CD1c-positive myeloid dendritic cell (primary cell): Measurements from ENCODE around the gene KHDRBS2.
A peak's percentile ranks its signal among the peaks of the same experiment; 100 is the strongest.

Experiments
- DNase-seq: peaks from one replicate; pipeline ENCODE4 v3.0.0-alpha.2; 2016; ENCODE audit errors: extremely low spot score

Gene KHDRBS2

DNA sequence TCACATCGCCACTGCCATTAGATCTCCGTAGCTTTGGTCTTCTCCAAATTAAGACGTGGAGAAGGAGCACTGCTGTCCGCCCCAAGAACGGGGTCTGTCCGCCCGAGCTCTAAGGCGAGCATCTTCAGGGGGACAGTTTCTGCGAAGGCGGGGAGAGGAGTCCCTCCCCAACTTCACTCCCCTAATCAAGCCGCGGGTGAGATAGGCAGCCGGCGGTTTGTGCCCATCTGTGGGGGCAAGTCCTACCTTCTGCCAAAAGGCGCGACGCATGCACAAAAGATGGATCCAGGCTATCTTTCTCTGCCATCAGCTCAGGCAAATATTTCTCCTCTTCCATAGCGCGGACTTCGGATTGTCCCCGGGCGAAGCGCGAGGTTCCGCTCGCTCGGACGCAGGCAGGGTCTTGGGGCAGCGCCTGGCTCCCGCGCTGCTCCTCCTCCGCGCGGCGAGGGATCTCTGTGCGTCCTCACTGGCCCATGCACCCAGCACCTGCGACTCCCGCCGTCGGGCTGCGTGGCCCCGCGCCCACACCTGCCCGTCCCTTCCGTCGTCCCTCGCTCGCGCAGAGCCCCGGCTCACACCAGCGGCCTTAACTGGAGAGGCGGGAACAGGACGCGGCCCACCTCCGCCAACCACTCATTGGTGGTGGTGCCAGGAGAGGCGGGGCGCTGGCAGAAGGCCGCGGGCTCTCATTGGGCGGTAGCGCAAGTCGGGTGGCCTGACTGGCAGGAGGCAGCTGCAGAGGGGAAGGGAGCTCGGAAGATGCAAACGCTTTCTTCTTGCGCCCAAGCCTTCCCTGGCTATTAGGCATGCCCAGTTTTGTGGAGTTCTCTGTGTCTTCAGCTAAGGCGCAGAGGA is at the start of gene KHDRBS2:
Gene KHDRBS2 (minus strand): TSS at position 614 of the 858 bp plus-strand sequence.
- DNase-seq, result peak; percentile 86

DNA sequence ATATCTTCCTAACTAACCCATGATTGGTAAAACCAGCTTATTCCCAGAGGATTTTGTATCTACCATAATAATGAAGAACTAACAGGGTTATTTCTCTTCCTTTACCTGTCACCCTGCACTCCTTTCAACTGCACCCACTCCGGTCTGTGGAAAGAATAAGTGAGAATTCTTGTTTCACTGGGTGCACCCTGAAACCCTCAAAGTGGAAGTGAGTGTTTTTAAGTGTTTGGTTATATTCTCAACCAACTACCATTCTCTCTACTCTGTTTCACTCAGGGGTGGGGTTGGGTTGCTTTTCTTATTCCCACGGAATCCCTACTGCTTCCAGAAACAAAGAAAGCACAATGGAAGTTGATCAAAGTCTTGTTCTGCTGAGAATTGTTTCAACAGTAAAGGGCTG is 42.6 kb upstream of the KHDRBS2 start:
- no peak for DNase-seq

DNA sequence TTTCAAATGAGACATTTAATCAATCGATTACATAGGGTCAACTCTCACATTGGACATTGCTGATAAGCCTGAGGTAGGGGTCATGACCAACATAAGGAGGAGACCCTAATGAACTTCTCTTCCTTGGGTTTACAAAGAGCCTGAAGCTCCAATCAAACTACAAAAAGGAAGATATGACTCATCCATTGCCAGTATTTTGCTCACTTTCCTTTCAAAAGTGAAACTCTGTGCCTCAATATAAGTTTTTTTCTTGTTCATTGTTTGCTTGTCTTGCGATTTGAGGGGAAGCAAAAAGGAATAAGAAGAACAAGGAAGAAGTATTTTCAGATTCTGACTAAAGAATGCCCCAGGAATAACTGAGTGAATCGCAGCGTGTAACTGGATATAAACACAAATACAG is 38.8 kb upstream of the KHDRBS2 start:
- DNase-seq, result no peak

DNA sequence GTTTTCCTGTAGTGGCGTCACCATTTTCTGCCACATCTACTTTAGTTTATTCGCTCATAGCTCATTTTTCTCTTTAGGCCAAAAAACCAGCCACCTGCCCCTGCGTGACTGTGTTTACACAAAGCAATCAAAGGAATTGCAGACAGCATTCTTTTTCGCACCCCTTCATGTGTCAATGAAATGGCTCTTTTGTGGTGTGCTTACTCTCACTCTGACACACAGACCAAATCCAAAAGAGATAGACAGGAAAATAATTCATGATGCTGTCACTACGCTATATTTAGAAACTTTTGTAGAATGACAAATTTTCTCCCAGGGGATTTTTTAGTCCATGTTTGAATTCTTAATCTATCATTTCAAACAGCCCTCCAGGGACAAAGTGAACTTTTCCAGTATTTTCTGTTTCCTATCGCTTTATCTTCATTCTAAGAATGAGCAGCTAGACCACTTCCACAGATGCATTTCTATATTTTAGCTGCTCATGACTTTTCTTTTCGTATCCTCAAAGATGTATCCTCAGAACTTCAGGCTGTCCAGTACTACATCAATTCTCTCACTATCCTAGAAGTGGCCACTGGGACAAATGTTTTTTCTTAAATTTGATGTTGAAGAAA is 37.9 kb upstream of the KHDRBS2 start:
- no peak for DNase-seq

DNA sequence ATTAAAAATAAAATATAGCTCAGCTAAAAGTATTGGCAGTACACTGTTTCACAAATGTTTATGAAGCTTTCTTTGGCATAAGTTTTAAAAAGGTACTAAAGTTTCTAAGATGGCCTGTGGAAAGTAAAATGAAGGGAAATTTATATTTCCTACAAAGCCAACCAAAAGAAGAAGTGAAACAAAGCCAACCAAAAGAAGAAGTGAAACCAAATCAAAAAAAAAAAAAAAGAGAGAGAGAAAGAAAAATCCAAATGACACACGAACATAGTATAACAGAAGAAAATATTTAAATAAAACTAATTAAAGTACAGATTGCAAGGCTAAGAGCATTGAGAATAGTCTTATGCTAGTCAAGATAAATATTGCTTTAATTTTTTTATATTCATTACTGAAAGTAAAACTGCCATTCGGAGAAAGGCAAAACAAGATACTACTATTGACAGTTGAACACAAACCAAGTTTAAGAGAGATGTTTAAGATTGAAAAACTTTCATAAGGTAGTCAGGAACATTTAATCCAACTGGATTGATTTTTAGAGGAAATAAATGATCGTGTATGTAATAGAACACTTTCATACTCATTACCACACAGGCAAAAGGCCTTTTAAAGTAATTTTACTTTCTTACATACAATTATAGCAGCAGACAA is 12.8 kb upstream of the KHDRBS2 start:
- peak; percentile 66 for DNase-seq

GRCh38 chr6:62296541-62296940 is 10.5 kb upstream of the KHDRBS2 start:
- no peak for DNase-seq

DNA sequence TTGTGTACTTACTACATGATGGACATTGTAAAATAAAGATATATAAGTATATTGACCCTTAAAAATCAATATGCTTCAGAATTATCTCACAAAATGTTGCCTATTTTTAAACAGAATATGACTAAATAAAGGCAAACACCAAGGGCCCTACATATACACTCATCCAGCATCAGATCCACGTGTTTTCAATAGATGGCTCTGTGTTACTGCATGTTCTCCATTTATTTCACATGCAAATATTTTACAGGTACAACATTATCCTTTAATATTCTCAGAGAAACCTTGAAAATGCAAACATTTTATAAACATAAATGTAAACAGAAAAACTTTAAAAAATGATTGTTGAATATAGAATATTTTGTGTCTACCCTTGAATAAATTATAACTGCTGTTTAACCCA is 2.9 kb upstream of the KHDRBS2 start:
- no peak for DNase-seq

- DNase-seq, result no peak
Measured at GRCh38 chr6:62288562-62288961, 2.5 kb upstream of the KHDRBS2 start.

DNA sequence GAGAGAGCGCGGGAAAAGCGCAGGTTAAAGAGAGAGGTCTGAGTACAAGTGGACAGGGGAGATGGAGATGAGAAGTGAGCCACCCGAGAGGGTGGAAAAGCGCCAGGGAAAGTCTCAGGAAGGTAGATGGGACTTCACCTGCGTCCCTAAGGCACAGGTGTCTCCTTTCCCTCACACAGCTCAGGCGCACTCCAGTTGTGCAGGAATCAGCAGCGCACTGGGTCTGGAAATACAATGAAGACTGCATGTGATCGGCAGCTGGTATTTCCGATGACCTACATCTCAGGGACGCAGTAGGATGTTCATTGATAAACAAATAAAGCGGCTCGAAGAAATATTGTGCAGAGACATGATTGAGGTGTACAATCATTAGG is 432 bp upstream of the KHDRBS2 start:
- DNase-seq, result no peak

DNA sequence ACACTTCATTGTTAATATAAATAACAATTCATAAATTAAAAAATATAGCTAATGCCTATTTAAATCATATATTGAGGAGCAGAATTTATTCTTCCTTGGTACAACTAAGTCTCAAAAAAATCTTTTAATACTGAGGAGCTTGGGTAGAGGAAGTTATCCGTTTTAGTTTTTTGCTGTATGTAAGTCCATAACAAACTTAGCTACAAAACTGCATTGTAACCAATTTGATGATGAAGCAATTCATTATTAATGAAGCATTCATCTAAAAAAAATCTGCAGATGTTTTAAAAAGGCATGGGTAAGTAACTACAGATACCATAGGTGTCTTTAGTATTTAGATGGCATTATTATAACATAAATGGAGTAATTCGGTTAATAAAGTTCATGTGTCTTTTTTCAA is 1.3 kb downstream of the KHDRBS2 start:
- DNase-seq, result no peak

- peak; percentile 54 for DNase-seq
Measured at GRCh38 chr6:62283796-62284411, 2.1 kb downstream of the KHDRBS2 start.

DNA sequence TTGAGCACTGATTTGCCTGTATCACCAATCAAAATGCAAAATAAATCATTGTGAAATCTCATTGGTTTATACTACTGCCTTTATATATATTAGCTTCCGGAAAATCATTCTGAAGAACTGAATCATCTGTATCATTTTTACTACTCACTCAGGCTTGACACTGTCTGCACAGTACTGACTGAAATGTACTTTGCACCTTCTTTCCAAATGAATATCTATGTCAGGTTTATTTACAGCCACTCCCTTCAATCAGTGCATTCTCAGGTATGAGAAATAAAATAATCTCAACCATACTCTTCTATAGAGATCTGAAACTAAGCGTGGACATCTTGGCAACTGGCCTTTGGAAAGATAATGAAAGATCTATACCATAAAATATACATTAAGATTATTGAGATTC is 2.7 kb downstream of the KHDRBS2 start:
- DNase-seq, result no peak

DNA sequence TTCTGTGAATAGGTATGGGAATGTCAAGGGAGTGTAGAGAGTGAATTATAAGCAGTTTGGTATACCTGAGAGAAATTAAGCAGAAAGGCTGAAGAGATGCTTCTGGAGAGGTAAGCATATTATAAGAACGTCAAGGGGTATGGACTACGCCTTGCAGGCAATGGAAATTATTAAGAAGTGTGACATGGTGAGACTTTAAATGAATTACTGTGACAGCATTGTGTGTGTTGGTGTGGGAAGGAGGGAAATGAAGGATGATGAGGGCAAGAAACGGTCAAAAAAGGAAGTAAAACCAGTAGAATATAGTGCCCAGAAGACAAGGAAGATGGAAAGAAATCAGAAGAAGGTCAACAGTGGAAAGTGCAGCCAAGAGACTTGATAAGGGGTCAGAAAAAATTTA is 5.9 kb downstream of the KHDRBS2 start:
- no peak for DNase-seq

GRCh38 chr6:62272114-62272513 is 13.9 kb downstream of the KHDRBS2 start:
- no peak for DNase-seq

GRCh38 chr6:62265906-62266525 is 20.0 kb downstream of the KHDRBS2 start:
- DNase-seq, result no peak

DNA sequence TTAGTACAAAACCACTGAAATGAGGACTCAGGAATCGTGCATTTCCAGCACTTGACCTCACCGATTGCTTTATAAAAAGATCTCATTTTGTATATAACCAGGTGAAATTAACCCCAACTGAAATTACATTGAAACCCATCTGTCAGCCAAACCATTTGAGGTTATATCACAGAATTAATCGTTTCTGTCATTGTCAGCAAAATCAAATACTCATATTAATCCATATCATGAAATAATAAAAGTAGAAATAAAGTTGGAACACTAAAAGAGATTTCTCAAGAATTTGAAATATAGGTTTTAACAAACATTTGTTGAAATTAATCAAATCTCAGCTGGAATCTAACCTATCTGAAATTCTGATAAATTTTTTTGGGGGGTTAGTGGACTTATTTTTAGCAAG is 23.7 kb downstream of the KHDRBS2 start:
- no peak for DNase-seq

DNA sequence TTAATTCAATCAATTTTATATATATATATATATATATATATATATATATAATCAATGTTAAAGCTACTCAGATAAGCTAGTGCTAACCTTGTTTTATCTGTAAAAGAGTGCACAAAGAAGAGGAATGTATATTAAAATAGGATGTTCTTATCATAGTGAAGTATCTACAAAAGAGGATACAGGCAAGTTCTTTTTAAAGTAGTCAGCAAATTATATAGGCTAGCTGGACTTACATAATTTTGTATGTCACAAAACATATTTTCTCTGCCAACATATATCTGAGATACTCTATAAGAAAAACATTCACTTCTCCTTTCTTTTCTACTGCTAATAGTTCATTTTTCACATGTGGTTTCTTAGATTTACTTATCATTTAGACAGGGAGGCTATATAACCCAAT is 39.9 kb downstream of the KHDRBS2 start:
- no peak for DNase-seq

GRCh38 chr6:62236784-62237183 is 49.2 kb downstream of the KHDRBS2 start:
- DNase-seq, result no peak

DNA sequence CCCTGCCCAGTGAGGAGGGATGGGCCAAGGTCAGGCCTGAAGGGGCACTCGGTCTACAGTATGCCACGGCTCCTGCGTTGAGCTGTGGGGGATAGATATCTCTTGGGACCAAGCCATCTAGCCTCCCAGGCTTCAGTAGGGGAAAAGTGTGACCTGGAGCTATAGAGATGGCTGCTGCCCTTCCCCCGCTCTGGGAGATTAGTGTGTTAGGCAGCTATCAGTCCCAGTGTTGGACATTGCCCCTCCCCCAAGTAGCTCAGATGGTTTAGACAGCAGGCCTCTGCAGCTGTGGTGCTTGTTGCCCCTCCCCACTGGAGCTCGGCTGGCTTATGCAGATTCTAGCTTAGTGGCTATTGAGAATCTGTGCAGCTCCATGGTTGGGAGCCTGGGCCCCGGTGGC is 56.8 kb downstream of the KHDRBS2 start:
- no peak for DNase-seq

DNA sequence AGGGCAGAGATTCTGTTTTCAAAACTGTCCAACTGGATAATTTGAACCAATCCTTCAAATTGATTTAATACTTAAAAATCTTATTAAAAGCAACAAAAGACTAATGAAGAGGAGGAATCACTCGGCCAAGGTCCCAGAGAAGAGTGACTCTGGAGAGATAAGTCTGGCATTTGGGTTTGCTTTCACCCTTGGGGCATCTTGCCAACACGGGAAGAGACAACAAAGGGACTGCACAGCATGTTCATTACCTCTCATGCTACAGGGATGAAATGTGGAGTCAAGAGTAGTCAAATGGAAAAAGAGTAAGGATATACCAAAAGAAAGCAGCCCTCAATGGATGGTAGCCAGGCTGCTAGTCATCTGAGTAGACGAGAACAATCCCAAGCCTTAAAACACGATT is 68.2 kb downstream of the KHDRBS2 start:
- DNase-seq, result no peak

GRCh38 chr6:62202078-62202477 is 83.9 kb downstream of the KHDRBS2 start:
- DNase-seq, result no peak

DNA sequence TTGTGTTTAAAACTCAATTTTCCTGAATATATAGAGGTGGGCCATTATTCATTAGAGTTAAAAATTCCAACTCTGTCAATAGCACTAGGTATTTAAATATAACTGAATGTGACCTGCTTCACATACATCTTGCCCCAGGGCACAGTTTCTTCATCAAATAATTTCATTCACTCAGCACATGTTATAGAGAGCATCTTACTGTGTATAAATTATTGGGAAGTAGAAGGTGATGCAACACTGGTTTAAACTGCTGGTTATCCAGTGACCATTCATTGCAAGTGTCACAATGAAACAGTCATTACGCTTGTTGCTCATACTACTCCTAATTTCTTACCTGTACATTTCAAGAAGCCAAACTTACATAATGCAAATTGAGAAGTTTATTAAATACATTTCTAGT is 93.4 kb downstream of the KHDRBS2 start:
- no peak for DNase-seq
